K562 (cell line): ENCODE measurements around the gene ORAI3. TPM values are rescaled to one million over a fixed set of nuclear protein-coding genes. Genes with fewer than 3 reads are reported as not detected.

ENCODE experiments used
- CHD7 ChIP-seq: fragments of 200-600 bp; sonication (generic); IDR thresholded peaks from one replicate; pipeline ENCODE4 v1.6.1; 2012; ENCODE audit warnings: mild to moderate bottlenecking, low read depth, low read length, inconsistent platforms
- CREBBP ChIP-seq: IDR thresholded peaks from one replicate; pipeline ENCODE4 v1.6.1; 2012; ENCODE audit warnings: low read depth, mild to moderate bottlenecking, control low read depth, inconsistent platforms, low read length
- FOXA3 ChIP-seq, 2 experiments: fragments of 450-650 bp in 1 of 2; sonication (generic) in 1 of 2; formaldehyde crosslinking; IDR thresholded peaks in 1 of 2; conservative IDR thresholded peaks in 1 of 2; 2 replicates each; pipeline versions ENCODE4 v1.4.0 to v1.8.0; 2020 to 2022; ENCODE audit warnings: mild to moderate bottlenecking in 2 of 2, missing genetic modification reagents in 1 of 2
- HSF4 ChIP-seq: fragments of 250-450 bp; sonication (Bioruptor Pico); IDR thresholded peaks from 2 replicates; pipeline ENCODE4 v2.1.2; 2022; ENCODE audit warnings: mild to moderate bottlenecking, moderate library complexity, borderline replicate concordance
- MCM7 ChIP-seq, 2 experiments: fragments of 450-650 bp; IDR thresholded peaks; 2 replicates each; pipeline ENCODE4 v1.6.1; 2016 to 2018
- NFRKB ChIP-seq: fragments of 450-650 bp; IDR thresholded peaks from 2 replicates; pipeline ENCODE4 v1.6.1; 2016; ENCODE audit warnings: low read depth
- NFYB ChIP-seq: IDR thresholded peaks from 2 replicates; pipeline ENCODE4 v1.6.1; 2011; ENCODE audit warnings: mild to moderate bottlenecking, moderate library complexity; ENCODE audit not compliant: insufficient read length; ENCODE audit errors: extremely low read depth
- POLR3G ChIP-seq: IDR thresholded peaks from 2 replicates; pipeline ENCODE4 v1.6.1; 2011; ENCODE audit not compliant: insufficient read length, insufficient replicate concordance; ENCODE audit errors: extremely low read depth
- PTBP1 ChIP-seq: fragments of 200-400 bp; formaldehyde crosslinking; IDR thresholded peaks from 2 replicates; pipeline ENCODE4 v1.6.1; 2017; ENCODE audit warnings: low read depth, low read length
- RBM22 ChIP-seq: fragments of 200-400 bp; formaldehyde crosslinking; IDR thresholded peaks from 2 replicates; pipeline ENCODE4 v1.6.1; 2018; ENCODE audit warnings: low read length, low read depth; ENCODE audit not compliant: poor library complexity, severe bottlenecking
- RFX7 ChIP-seq: fragments of 250-450 bp; sonication (Bioruptor Pico); IDR thresholded peaks from 2 replicates; pipeline ENCODE4 v1.5.1; 2021; ENCODE audit warnings: mild to moderate bottlenecking
- SMAD1 ChIP-seq: fragments of 150-350 bp; IDR thresholded peaks from 2 replicates; pipeline ENCODE4 v1.6.1; 2014; ENCODE audit warnings: low read length, low read depth; ENCODE audit not compliant: partially characterized antibody
- TARDBP ChIP-seq: fragments of 450-650 bp; IDR thresholded peaks from 2 replicates; pipeline ENCODE4 v1.6.1; 2016
- ZNF324 ChIP-seq: fragments of 250-450 bp; sonication (Bioruptor Pico); IDR thresholded peaks from 2 replicates; pipeline ENCODE4 v1.4.0; 2020; ENCODE audit warnings: mild to moderate bottlenecking
- ZSCAN29 ChIP-seq: fragments of 450-650 bp; IDR thresholded peaks from 2 replicates; pipeline ENCODE4 v1.6.1; 2017
- polyA plus RNA-seq, 8 experiments: library from polyadenylated mRNA; depleted of rRNA in 4 of 8; stranded (reverse) in 5 of 8; unstranded in 3 of 8; fragments of >200 nt; fragmentation: Nextera tagmentation in 2 of 8; fragmentation: Illumina TruSeq in 1 of 8; extraction: Ambion mirVana in 2 of 8; extraction: Trizol in 1 of 8; gene quantifications; 2 replicates each; pipeline versions ENCODE4 v1.2.1 to v1.2.3, GENCODE V29; 2011 to 2014; ENCODE audit warnings: inconsistent platforms in 1 of 8, missing spikeins in 1 of 8
- total RNA-seq, 7 experiments: library from RNA; depleted of rRNA in 6 of 7; stranded (reverse); fragments of >200 nt in 6 of 7; fragmentation: Illumina TruSeq in 2 of 7; extraction: Trizol in 2 of 7; gene quantifications; 2 replicates each; pipeline versions ENCODE4 v1.2.1 to v1.2.3, GENCODE V29; 2011 to 2021; ENCODE audit warnings: low replicate concordance in 1 of 7
- TF ChIP-seq, protein P1 (sequence below): sonication (generic); formaldehyde crosslinking; IDR thresholded peaks from 2 replicates; pipeline ENCODE4 v1.8.0; 2022; ENCODE audit warnings: mild to moderate bottlenecking, missing genetic modification reagents

Gene ORAI3
- total and polyA plus RNA-seq, 9 of the 15 experiments (the other 6 are each of a cell fraction or from before 2014, with no cell fraction given) = 4.9 to 23.3 (median 14.1) TPM

DNA sequence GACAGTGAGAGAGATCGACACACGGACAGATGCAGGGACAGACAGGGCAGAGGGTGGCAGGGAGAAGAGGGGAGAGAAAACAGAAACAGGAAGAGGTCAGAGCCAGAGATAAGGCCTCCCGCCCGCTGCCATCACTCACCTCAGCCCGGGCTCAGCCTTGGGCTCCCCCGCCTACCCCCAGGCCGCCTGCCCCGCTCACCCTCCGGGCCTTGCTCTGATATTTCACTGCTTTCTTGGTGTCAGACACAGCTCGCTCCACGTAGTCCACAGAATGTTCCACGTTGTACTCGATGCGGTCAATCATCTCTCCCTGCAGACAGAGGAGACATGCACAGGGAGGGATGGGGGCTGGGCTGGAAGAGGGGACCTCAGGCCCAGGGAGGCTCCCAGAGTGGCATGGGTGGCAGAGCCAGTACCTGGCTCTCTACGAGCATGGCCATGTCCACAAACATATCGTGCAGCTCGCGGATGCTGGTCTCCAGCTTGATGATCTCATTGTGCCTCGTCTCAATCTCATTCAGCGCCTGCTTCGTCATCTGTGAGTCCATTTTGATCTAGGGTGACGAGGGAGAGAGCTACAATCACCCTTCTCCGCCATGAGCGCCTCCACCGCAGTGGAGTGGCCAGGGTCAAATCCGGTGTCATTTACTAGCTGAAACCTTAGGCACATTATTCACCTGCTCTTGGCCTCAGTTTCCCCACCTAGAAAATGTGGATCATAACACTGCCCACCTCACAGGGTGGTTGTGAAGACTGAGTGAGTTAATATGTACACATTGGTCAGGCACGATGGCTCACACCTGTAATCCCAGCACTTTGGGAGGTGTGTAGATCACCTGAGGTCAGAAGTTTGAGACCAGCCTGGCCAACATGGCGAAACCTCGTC lies 44.3 kb downstream of the ORAI3 start (continued):
- TF ChIP-seq CHD7 (no peak), NFRKB (no peak; the same call in 1 of the 2 replicates), ZSCAN29 (no peak), PTBP1 (no peak), MCM7 (IDR thresholded peaks at IDR 0.05) (no peak), RFX7 (CRISPR knock-in tag) (no peak), RBM22 (no peak), FOXA3 (CRISPR knock-in tag; conservative IDR thresholded peaks at IDR 0.05 in 1 of 2, IDR thresholded peaks at IDR 0.05 in 1 of 2) (no peak), POLR3G (no peak), ZNF324 (CRISPR knock-in tag) (peak; percentile 25; the same call in 1 of the 2 replicates), SMAD1 (no peak), HSF4 (CRISPR knock-in tag) (peak; percentile 34; the same call in 1 of the 2 replicates), CREBBP (no peak), TARDBP (no peak), NFYB (no peak)
- TF ChIP-seq, protein P1, sequence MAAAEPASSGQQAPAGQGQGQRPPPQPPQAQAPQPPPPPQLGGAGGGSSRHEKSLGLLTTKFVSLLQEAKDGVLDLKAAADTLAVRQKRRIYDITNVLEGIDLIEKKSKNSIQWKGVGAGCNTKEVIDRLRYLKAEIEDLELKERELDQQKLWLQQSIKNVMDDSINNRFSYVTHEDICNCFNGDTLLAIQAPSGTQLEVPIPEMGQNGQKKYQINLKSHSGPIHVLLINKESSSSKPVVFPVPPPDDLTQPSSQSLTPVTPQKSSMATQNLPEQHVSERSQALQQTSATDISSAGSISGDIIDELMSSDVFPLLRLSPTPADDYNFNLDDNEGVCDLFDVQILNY = no peak
